Adrenal gland (tissue), 5 donors: Measurements from ENCODE around the gene FPR2.
A peak's percentile ranks its signal among the peaks of the same experiment; 100 is the strongest.

Experiments used
- POLR2A ChIP-seq, 2 donors: fragments of 450-650 bp; IDR thresholded peaks; one replicate each; pipeline ENCODE4 v1.6.1; 2017; ENCODE audit warnings: antibody characterized with exemption in 2 of 2, mild to moderate bottlenecking in 2 of 2, moderate library complexity in 1 of 2
- TF ChIP-seq, protein P1 (sequence below), 6 experiments: fragments of 450-650 bp in 4 of 6; fragments of 200-600 bp in 2 of 6; sonication (generic) in 1 of 6; IDR thresholded peaks; 1 replicate in 5 of 6; 2 replicates in 1 of 6; pipeline versions ENCODE4 v1.5.1 to v1.8.0; 2016 to 2021; ENCODE audit warnings: antibody characterized with exemption in 6 of 6, mild to moderate bottlenecking in 2 of 6, moderate library complexity in 1 of 6
- donor health status: DM: no; HTN: no; CAD: no.

- TF ChIP-seq, protein P1, sequence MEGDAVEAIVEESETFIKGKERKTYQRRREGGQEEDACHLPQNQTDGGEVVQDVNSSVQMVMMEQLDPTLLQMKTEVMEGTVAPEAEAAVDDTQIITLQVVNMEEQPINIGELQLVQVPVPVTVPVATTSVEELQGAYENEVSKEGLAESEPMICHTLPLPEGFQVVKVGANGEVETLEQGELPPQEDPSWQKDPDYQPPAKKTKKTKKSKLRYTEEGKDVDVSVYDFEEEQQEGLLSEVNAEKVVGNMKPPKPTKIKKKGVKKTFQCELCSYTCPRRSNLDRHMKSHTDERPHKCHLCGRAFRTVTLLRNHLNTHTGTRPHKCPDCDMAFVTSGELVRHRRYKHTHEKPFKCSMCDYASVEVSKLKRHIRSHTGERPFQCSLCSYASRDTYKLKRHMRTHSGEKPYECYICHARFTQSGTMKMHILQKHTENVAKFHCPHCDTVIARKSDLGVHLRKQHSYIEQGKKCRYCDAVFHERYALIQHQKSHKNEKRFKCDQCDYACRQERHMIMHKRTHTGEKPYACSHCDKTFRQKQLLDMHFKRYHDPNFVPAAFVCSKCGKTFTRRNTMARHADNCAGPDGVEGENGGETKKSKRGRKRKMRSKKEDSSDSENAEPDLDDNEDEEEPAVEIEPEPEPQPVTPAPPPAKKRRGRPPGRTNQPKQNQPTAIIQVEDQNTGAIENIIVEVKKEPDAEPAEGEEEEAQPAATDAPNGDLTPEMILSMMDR (IDR thresholded peaks at IDR 0.05), result peak in 1 of 6 experiments; percentile 18
- TF ChIP-seq POLR2A (IDR thresholded peaks at IDR 0.05), result no peak
Measured at GRCh38 chr19:51783372-51783771, 22.4 kb downstream of the FPR2 start.
